ENCODE measurements around the gene EFEMP2.
A peak's percentile ranks its signal among the peaks of the same experiment; 100 is the strongest.

EFEMP2 gene

GRCh38 chr11:65870307-65870658 lies 2.3 kb downstream of the EFEMP2 start:
- TF ChIP-seq CTCF (IDR thresholded peaks at IDR 0.05; ENCODE audit: low read depth, low read length), result no peak
- Histone ChIP-seq H3K4me1 (peaks cover 13% of the 10 kb centered on the region), H3K9me3 (no peaks in the 10 kb centered on the region), H3K36me3 (peaks cover 5% of the 10 kb centered on the region), H3K4me3 (ENCODE audit: low read depth, low read length) (no peak overlapping the region), H3K27me3 (no peaks in the 10 kb centered on the region)
- no peak for DNase-seq

- no peak for DNase-seq
- no peaks in the 10 kb centered on the region for H3K9me3 ChIP-seq
- H3K4me3 ChIP-seq (ENCODE audit: low read depth, low read length), result no peak overlapping the region
- no peak for TF ChIP-seq CTCF (IDR thresholded peaks at IDR 0.05; ENCODE audit: low read depth, low read length)
- H3K36me3 ChIP-seq, result peaks cover 10% of the 10 kb centered on the region
- no peaks in the 10 kb centered on the region for H3K27me3 ChIP-seq
- peaks cover 13% of the 10 kb centered on the region for H3K4me1 ChIP-seq
Measured at GRCh38 chr11:65869643-65870306, 2.8 kb downstream of the EFEMP2 start.

- TF ChIP-seq CTCF (IDR thresholded peaks at IDR 0.05; ENCODE audit: low read depth, low read length), result no peak
- peaks cover 13% of the 10 kb centered on the region for H3K4me1 ChIP-seq
- no peaks in the 10 kb centered on the region for H3K9me3 ChIP-seq
- DNase-seq, result no peak
- no peaks in the 10 kb centered on the region for H3K27me3 ChIP-seq
- peaks cover 19% of the 10 kb centered on the region for H3K36me3 ChIP-seq
- H3K4me3 ChIP-seq (ENCODE audit: low read depth, low read length), result no peak overlapping the region
Measured at GRCh38 chr11:65868907-65869306, 3.7 kb downstream of the EFEMP2 start.

- Histone ChIP-seq H3K4me3 (ENCODE audit: low read depth, low read length) (peak overlapping the region; percentile 69), H3K9me3 (no peaks in the 10 kb centered on the region), H3K36me3 (peaks cover 26% of the 10 kb centered on the region), H3K4me1 (peaks cover 13% of the 10 kb centered on the region), H3K27me3 (no peaks in the 10 kb centered on the region)
- TF ChIP-seq CTCF (IDR thresholded peaks at IDR 0.05; ENCODE audit: low read depth, low read length), result no peak
- DNase-seq, result peak; percentile 86
Measured at GRCh38 chr11:65868076-65868667, 4.4 kb downstream of the EFEMP2 start.

GRCh38 chr11:65867284-65868071 lies 5.1 kb downstream of the EFEMP2 start:
- Histone ChIP-seq H3K27me3 (no peaks in the 10 kb centered on the region), H3K4me1 (peaks cover 13% of the 10 kb centered on the region), H3K36me3 (peaks cover 33% of the 10 kb centered on the region), H3K9me3 (no peaks in the 10 kb centered on the region), H3K4me3 (ENCODE audit: low read depth, low read length) (peak overlapping the region; percentile 69)
- peak; percentile 75 for DNase-seq
- TF ChIP-seq CTCF (IDR thresholded peaks at IDR 0.05; ENCODE audit: low read depth, low read length), result no peak
